Anterior cingulate cortex (tissue), 58 donors: Measurements from ENCODE around the gene ZCCHC4.

Experiments
- DNase-seq, 58 donors: peaks; one replicate each; lab custom pipeline; 2025; lab: John Stamatoyannopoulos, UW

Gene ZCCHC4

GRCh38 chr4:25312496-25313200 is at the start of gene ZCCHC4:
Gene ZCCHC4 (plus strand): TSS chr4:25312774. CDS start chr4:25312810, 36 bp downstream.
- DNase-seq, result peak; percentile 49 to 94 (median 85)

- no peak for DNase-seq
Observed at GRCh38 chr4:25271866-25272265, 40.7 kb upstream of the ZCCHC4 start.

- DNase-seq, result no peak
Observed at GRCh38 chr4:25280210-25280609, 32.4 kb upstream of the ZCCHC4 start.

GRCh38 chr4:25283948-25284347 is 28.6 kb upstream of the ZCCHC4 start:
- no peak for DNase-seq

GRCh38 chr4:25284466-25284865 is 28.1 kb upstream of the ZCCHC4 start:
- DNase-seq, result no peak

- DNase-seq, result no peak
Observed at GRCh38 chr4:25290490-25291067, 22.0 kb upstream of the ZCCHC4 start.

- DNase-seq, result no peak
Observed at GRCh38 chr4:25291158-25291733, 21.3 kb upstream of the ZCCHC4 start.

- no peak for DNase-seq
Observed at GRCh38 chr4:25297528-25298242, 14.9 kb upstream of the ZCCHC4 start.

GRCh38 chr4:25299476-25300203 is 12.9 kb upstream of the ZCCHC4 start:
- no peak for DNase-seq

GRCh38 chr4:25301471-25301870 is 11.1 kb upstream of the ZCCHC4 start:
- DNase-seq, result no peak

- DNase-seq, result no peak
Observed at GRCh38 chr4:25302626-25303025, 9.9 kb upstream of the ZCCHC4 start.

GRCh38 chr4:25303578-25303977 is 9.0 kb upstream of the ZCCHC4 start:
- DNase-seq, result no peak

GRCh38 chr4:25306518-25307057 is 6.0 kb upstream of the ZCCHC4 start:
- DNase-seq, result no peak

GRCh38 chr4:25307596-25307995 is 5.0 kb upstream of the ZCCHC4 start:
- peak in 32 of 58 donors; percentile 4 to 68 (median 21) for DNase-seq

- no peak for DNase-seq
Observed at GRCh38 chr4:25308306-25308705, 4.3 kb upstream of the ZCCHC4 start.

GRCh38 chr4:25308761-25309160 is 3.8 kb upstream of the ZCCHC4 start:
- DNase-seq, result no peak

GRCh38 chr4:25310066-25310802 is 2.3 kb upstream of the ZCCHC4 start:
- no peak for DNase-seq

GRCh38 chr4:25310803-25311166 is 1.8 kb upstream of the ZCCHC4 start:
- no peak for DNase-seq

GRCh38 chr4:25313201-25313895 is 774 bp downstream of the ZCCHC4 start:
- no peak for DNase-seq
